ENCODE data around the gene EIF2S2. TPM values are rescaled to one million over a fixed set of nuclear protein-coding genes. Genes with fewer than 3 reads are reported as not detected.

EIF2S2 gene
- total RNA-seq, 1 donor from 2014 or later = 152 TPM

- H3K4me1 Mint-ChIP-seq (ENCODE audit: low read depth) = peaks cover 24% of the 10 kb centered on the region
- no peaks in the 10 kb centered on the region for H3K9me3 Mint-ChIP-seq (ENCODE audit: low read depth)
- TF ChIP-seq CTCF (IDR thresholded peaks at IDR 0.05) = no peak
- no peaks in the 10 kb centered on the region for H3K27me3 Mint-ChIP-seq (ENCODE audit: low read depth)
- peaks cover 3% of the 10 kb centered on the region for H3K36me3 Mint-ChIP-seq (ENCODE audit: low read depth)
- no peak overlapping the region for H3K27ac Mint-ChIP-seq (ENCODE audit: unreplicated experiment)
- no peak overlapping the region for H3K4me3 Mint-ChIP-seq (ENCODE audit: unreplicated experiment)
- DNase-seq (ENCODE audit: low spot score) = no peak
These were observed 69.0 kb downstream of the EIF2S2 start for GRCh38 chr20:34043025-34043424.

GRCh38 chr20:34042262-34042661 lies 69.8 kb downstream of the EIF2S2 start:
- Mint-ChIP-seq H3K27ac (ENCODE audit: unreplicated experiment) (no peak overlapping the region), H3K4me1 (ENCODE audit: low read depth) (peaks cover 32% of the 10 kb centered on the region), H3K4me3 (ENCODE audit: unreplicated experiment) (no peak overlapping the region), H3K36me3 (ENCODE audit: low read depth) (peaks cover 3% of the 10 kb centered on the region), H3K9me3 (ENCODE audit: low read depth) (no peaks in the 10 kb centered on the region), H3K27me3 (ENCODE audit: low read depth) (no peaks in the 10 kb centered on the region)
- DNase-seq (ENCODE audit: low spot score) = no peak
- TF ChIP-seq CTCF (IDR thresholded peaks at IDR 0.05) = no peak

GRCh38 chr20:34041226-34041625 lies 70.8 kb downstream of the EIF2S2 start:
- peaks cover 2% of the 10 kb centered on the region for H3K36me3 Mint-ChIP-seq (ENCODE audit: low read depth)
- TF ChIP-seq CTCF (IDR thresholded peaks at IDR 0.05) = no peak
- H3K4me1 Mint-ChIP-seq (ENCODE audit: low read depth) = peaks cover 41% of the 10 kb centered on the region
- no peak overlapping the region for H3K27ac Mint-ChIP-seq (ENCODE audit: unreplicated experiment)
- H3K4me3 Mint-ChIP-seq (ENCODE audit: unreplicated experiment) = no peak overlapping the region
- no peak for DNase-seq (ENCODE audit: low spot score)
- no peaks in the 10 kb centered on the region for H3K27me3 Mint-ChIP-seq (ENCODE audit: low read depth)
- no peaks in the 10 kb centered on the region for H3K9me3 Mint-ChIP-seq (ENCODE audit: low read depth)

- no peak for TF ChIP-seq CTCF (IDR thresholded peaks at IDR 0.05)
- H3K27ac Mint-ChIP-seq (ENCODE audit: unreplicated experiment) = no peak overlapping the region
- H3K4me1 Mint-ChIP-seq (ENCODE audit: low read depth) = peaks cover 36% of the 10 kb centered on the region
- peaks cover 2% of the 10 kb centered on the region for H3K36me3 Mint-ChIP-seq (ENCODE audit: low read depth)
- no peaks in the 10 kb centered on the region for H3K9me3 Mint-ChIP-seq (ENCODE audit: low read depth)
- no peak for DNase-seq (ENCODE audit: low spot score)
- H3K4me3 Mint-ChIP-seq (ENCODE audit: unreplicated experiment) = no peak overlapping the region
- no peaks in the 10 kb centered on the region for H3K27me3 Mint-ChIP-seq (ENCODE audit: low read depth)
These were observed 71.6 kb downstream of the EIF2S2 start for GRCh38 chr20:34040300-34040995.

Small RNA genes within 50 kb of the gene (microRNA-seq; reads per million reads assigned to microRNA genes)
- gene MIR4755 (ENCODE audit: borderline number of aligned reads) = not detected

Other genes starting within 250 kb of the EIF2S2 start
- gene RALY, start 118.3 kb downstream of the EIF2S2 start, total RNA-seq = 78.7 to 169 TPM (median 168 TPM) in 3 replicates
- not detected in 3 replicates for gene ASIP, start 129.2 kb upstream of the EIF2S2 start, total RNA-seq
- gene AHCY, start 191.1 kb upstream of the EIF2S2 start, total RNA-seq = 98.0 to 166 TPM (median 162 TPM) in 3 replicates

Measured in chondrocyte (in vitro differentiated cells).